Prostate gland (tissue), 2 donors: ENCODE data around the gene PRICKLE2.

ENCODE experiments used
- CTCF ChIP-seq, 4 experiments: fragments of 200-600 bp in 2 of 4; fragments of 450-650 bp in 2 of 4; sonication (generic) in 2 of 4; IDR thresholded peaks; 1 replicate in 3 of 4; 2 replicates in 1 of 4; pipeline ENCODE4 v1.5.1; 2016 to 2019; ENCODE audit warnings: antibody characterized with exemption in 4 of 4, mild to moderate bottlenecking in 2 of 4, moderate library complexity in 2 of 4
- POLR2A ChIP-seq: fragments of 450-650 bp; IDR thresholded peaks from one replicate; pipeline ENCODE4 v1.6.1; 2016; ENCODE audit warnings: antibody characterized with exemption, mild to moderate bottlenecking
- POLR2AphosphoS5 ChIP-seq: sonication (generic); formaldehyde crosslinking; IDR thresholded peaks from one replicate; pipeline ENCODE4 v1.6.1; 2017; ENCODE audit warnings: antibody characterized with exemption

- no peak for TF ChIP-seq POLR2A
- no peak for TF ChIP-seq CTCF (IDR thresholded peaks at IDR 0.05)
- no peak for TF ChIP-seq POLR2AphosphoS5
Observed at GRCh38 chr3:64259636-64260035, 34.4 kb upstream of the PRICKLE2 start.
